ENCODE data around the gene BAIAP2L2. TPM values are rescaled to one million over a fixed set of nuclear protein-coding genes. Genes with fewer than 3 reads are reported as not detected.

Gene BAIAP2L2
- total RNA-seq, 2 donors from 2014 or later, result 2.5 TPM; not detected in 1

- Histone ChIP-seq H3K9me3 (no peaks in the 10 kb centered on the region), H3K27ac (no peak overlapping the region), H3K27me3 (replicated peaks; ENCODE audit: insufficient read depth) (no peaks in the 10 kb centered on the region), H3K36me3 (peaks cover 3% of the 10 kb centered on the region), H3K4me3 (no peak overlapping the region), H3K4me1 (ENCODE audit: control insufficient read depth in 1 of 2, low read depth in 2 of 2) (peaks cover 0 to 14% of the 10 kb centered on the region in 2 donors)
- TF ChIP-seq CTCF (IDR thresholded peaks at IDR 0.05), result no peak
- no peak for ATAC-seq (ENCODE audit: insufficient number of reproducible peaks, low FRiP score, low read depth)
- DNase-seq (ENCODE audit: low spot score), result no peak
These were observed 22.3 kb upstream of the BAIAP2L2 start for GRCh38 chr22:38132794-38133193.

- ATAC-seq (ENCODE audit: insufficient number of reproducible peaks, low FRiP score, low read depth), result no peak
- DNase-seq (ENCODE audit: low spot score), result no peak
These were observed 21.7 kb upstream of the BAIAP2L2 start for GRCh38 chr22:38132136-38132535.

GRCh38 chr22:38131399-38131798, 20.9 kb upstream of the BAIAP2L2 start:
- no peak for ATAC-seq (ENCODE audit: insufficient number of reproducible peaks, low FRiP score, low read depth)
- peaks cover 3% of the 10 kb centered on the region for H3K36me3 ChIP-seq

More at GRCh38 chr22:38132136-38132535, 21.7 kb upstream of the BAIAP2L2 start:
- H3K36me3 ChIP-seq, result peaks cover 3% of the 10 kb centered on the region
- TF ChIP-seq CTCF (IDR thresholded peaks at IDR 0.05), result no peak
- H3K27ac ChIP-seq, result peak overlapping the region in 1 of 2 donors; percentile 52
- no peaks in the 10 kb centered on the region for H3K27me3 ChIP-seq (replicated peaks; ENCODE audit: insufficient read depth)
- H3K4me1 ChIP-seq (ENCODE audit: control insufficient read depth in 1 of 2, low read depth in 2 of 2), result peaks cover 0 to 14% of the 10 kb centered on the region in 2 donors
- no peak overlapping the region for H3K4me3 ChIP-seq
- H3K9me3 ChIP-seq, result no peaks in the 10 kb centered on the region

GRCh38 chr22:38129856-38130255, 19.4 kb upstream of the BAIAP2L2 start:
- ATAC-seq (ENCODE audit: insufficient number of reproducible peaks, low FRiP score, low read depth) (no peak), DNase-seq (ENCODE audit: low spot score) (no peak)
- peaks cover 3% of the 10 kb centered on the region for H3K36me3 ChIP-seq
- peaks cover 0 to 14% of the 10 kb centered on the region in 2 donors for H3K4me1 ChIP-seq (ENCODE audit: control insufficient read depth in 1 of 2, low read depth in 2 of 2)
- H3K27ac ChIP-seq, result no peak overlapping the region
- H3K4me3 ChIP-seq, result no peak overlapping the region
- no peaks in the 10 kb centered on the region for H3K9me3 ChIP-seq
- no peak for TF ChIP-seq CTCF (IDR thresholded peaks at IDR 0.05)
- H3K27me3 ChIP-seq (replicated peaks; ENCODE audit: insufficient read depth), result no peaks in the 10 kb centered on the region

More at GRCh38 chr22:38131399-38131798, 20.9 kb upstream of the BAIAP2L2 start:
- H3K27ac ChIP-seq, result peak overlapping the region; percentile 43 to 52
- H3K4me3 ChIP-seq, result no peak overlapping the region
- H3K27me3 ChIP-seq (replicated peaks; ENCODE audit: insufficient read depth), result no peaks in the 10 kb centered on the region
- peaks cover 0 to 14% of the 10 kb centered on the region in 2 donors for H3K4me1 ChIP-seq (ENCODE audit: control insufficient read depth in 1 of 2, low read depth in 2 of 2)
- no peaks in the 10 kb centered on the region for H3K9me3 ChIP-seq
- no peak for TF ChIP-seq CTCF (IDR thresholded peaks at IDR 0.05)
- DNase-seq (ENCODE audit: low spot score), result no peak

GRCh38 chr22:38129021-38129420, 18.5 kb upstream of the BAIAP2L2 start:
- ATAC-seq (ENCODE audit: insufficient number of reproducible peaks, low FRiP score, low read depth), result no peak
- TF ChIP-seq CTCF (IDR thresholded peaks at IDR 0.05), result no peak
- no peak overlapping the region for H3K4me3 ChIP-seq
- no peak for DNase-seq (ENCODE audit: low spot score)
- H3K27me3 ChIP-seq (replicated peaks; ENCODE audit: insufficient read depth), result no peaks in the 10 kb centered on the region
- peaks cover 3% of the 10 kb centered on the region for H3K36me3 ChIP-seq
- no peaks in the 10 kb centered on the region for H3K9me3 ChIP-seq
- H3K27ac ChIP-seq, result no peak overlapping the region
- H3K4me1 ChIP-seq (ENCODE audit: control insufficient read depth in 1 of 2, low read depth in 2 of 2), result peaks cover 0 to 14% of the 10 kb centered on the region in 2 donors
